ENCODE results near the gene MCTP1. TPM values are rescaled to one million over a fixed set of nuclear protein-coding genes. Genes with fewer than 3 reads are reported as not detected.

The MCTP1 gene
- polyA plus RNA-seq, 3 donors = 34.4 to 72.9 (median 55.5) TPM

DNA sequence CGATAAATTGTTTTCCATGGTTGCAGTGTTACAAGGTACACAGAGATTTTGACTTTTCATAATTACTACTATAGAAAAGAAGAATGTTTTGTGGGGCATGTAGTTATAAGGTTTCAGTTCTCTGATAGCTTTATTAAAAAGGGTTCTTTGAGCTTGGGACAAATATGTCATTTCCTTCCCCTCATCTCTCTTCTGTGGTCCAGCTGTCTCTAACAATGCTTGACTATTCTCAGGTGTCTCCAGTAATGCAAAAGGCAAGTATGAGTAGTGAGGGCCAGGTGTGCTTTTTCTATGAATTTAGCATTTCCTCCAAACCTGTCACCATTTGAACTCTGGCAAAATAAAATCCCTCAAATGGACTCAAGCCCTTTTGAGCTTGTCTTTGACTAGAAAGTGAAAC is 582.2 kb downstream of the MCTP1 start:
- no CpG with 5 or more reads among the region's 1 CpG for WGBS (ENCODE audit: insufficient coverage)
- Mint-ChIP-seq H3K4me3 (no peak overlapping the region), H3K27me3 (ENCODE audit: low read depth in 3 of 3) (no peaks in the 10 kb centered on the region)

DNA sequence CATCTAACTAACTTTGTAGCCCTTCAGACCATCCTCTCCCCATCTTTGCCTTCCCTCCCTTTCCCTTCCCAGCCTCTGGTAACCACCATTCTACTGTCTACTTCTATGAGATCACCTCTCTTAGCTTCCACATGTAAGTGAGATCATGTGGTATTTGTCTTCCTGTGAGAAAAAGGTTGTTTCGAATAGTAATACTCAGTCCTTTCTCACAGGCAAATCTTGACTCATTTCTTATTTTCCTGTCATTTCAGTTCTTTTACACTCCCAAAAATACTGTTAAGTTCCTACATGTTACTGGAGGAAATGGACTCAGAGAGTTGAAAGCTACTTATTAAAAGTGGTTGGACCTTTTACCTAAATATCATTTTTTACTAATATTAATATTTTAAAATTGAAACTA is 584.3 kb downstream of the MCTP1 start:
- no peaks in the 10 kb centered on the region for H3K9me3 Mint-ChIP-seq
- H3K4me1 Mint-ChIP-seq = peaks cover 4% of the 10 kb centered on the region
- no peaks in the 10 kb centered on the region for H3K27me3 ChIP-seq (ENCODE audit: control insufficient read depth in 2 of 2, insufficient read depth in 2 of 2, low read length in 2 of 2)
- H2AFZ ChIP-seq (ENCODE audit: insufficient read depth, low read depth, low read length, poor library complexity, severe bottlenecking) = no peak overlapping the region
- H3K9me3 ChIP-seq (replicated peaks in 1 of 2; ENCODE audit: control insufficient read depth in 1 of 2, insufficient read depth in 1 of 2, low read length in 2 of 2) = no peaks in the 10 kb centered on the region
- peak overlapping the region in 2 of 7 donors; percentile 17 to 83 for H3K27ac Mint-ChIP-seq
- peaks cover 22 to 30% of the 10 kb centered on the region in 2 donors for H3K36me3 Mint-ChIP-seq
- no peaks in the 10 kb centered on the region for H3K79me2 ChIP-seq (ENCODE audit: insufficient read depth, low read length)
- no peaks in the 10 kb centered on the region for H3K4me1 ChIP-seq (ENCODE audit: control insufficient read depth in 1 of 2, insufficient read depth in 2 of 2, low read length in 2 of 2)
- intact Hi-C loops (cut with micrococcal nuclease) = no loop called here
- H3K9ac ChIP-seq (ENCODE audit: insufficient read depth, low read length, poor library complexity, severe bottlenecking) = no peak overlapping the region
- H3K27me3 Mint-ChIP-seq (ENCODE audit: low read depth in 3 of 3) = no peaks in the 10 kb centered on the region
- H3K4me3 ChIP-seq (replicated peaks in 1 of 3; ENCODE audit: low read depth in 2 of 3, low read length in 3 of 3) = no peak overlapping the region
- WGBS (ENCODE audit: insufficient coverage) = no CpG with 5 or more reads among the region's 1 CpG
- H4K20me1 ChIP-seq (ENCODE audit: insufficient read depth, low read length) = no peaks in the 10 kb centered on the region
- no peak for DNase-seq
- no peak overlapping the region for H3K4me3 Mint-ChIP-seq
- H3K4me2 ChIP-seq (replicated peaks; ENCODE audit: extremely low read depth, low read length, poor library complexity, severe bottlenecking) = no peak overlapping the region
- TF ChIP-seq, protein P1, sequence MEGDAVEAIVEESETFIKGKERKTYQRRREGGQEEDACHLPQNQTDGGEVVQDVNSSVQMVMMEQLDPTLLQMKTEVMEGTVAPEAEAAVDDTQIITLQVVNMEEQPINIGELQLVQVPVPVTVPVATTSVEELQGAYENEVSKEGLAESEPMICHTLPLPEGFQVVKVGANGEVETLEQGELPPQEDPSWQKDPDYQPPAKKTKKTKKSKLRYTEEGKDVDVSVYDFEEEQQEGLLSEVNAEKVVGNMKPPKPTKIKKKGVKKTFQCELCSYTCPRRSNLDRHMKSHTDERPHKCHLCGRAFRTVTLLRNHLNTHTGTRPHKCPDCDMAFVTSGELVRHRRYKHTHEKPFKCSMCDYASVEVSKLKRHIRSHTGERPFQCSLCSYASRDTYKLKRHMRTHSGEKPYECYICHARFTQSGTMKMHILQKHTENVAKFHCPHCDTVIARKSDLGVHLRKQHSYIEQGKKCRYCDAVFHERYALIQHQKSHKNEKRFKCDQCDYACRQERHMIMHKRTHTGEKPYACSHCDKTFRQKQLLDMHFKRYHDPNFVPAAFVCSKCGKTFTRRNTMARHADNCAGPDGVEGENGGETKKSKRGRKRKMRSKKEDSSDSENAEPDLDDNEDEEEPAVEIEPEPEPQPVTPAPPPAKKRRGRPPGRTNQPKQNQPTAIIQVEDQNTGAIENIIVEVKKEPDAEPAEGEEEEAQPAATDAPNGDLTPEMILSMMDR (IDR thresholded peaks at IDR 0.05) = no peak
- H3K36me3 ChIP-seq (replicated peaks in 1 of 2; ENCODE audit: control insufficient read depth in 1 of 2, insufficient read depth in 2 of 2, low read length in 2 of 2) = peaks cover 21 to 47% of the 10 kb centered on the region in 2 donors
- no peak overlapping the region for H3K27ac ChIP-seq (ENCODE audit: low read depth in 1 of 2, low read length in 2 of 2)

More for the DNA sequence above, 582.2 kb downstream of the MCTP1 start:
- intact Hi-C loops (cut with micrococcal nuclease) = no loop called here
- Mint-ChIP-seq H3K4me1 (peaks cover 4% of the 10 kb centered on the region), H3K36me3 (peaks cover 30 to 42% of the 10 kb centered on the region in 2 donors), H3K27ac (peak overlapping the region in 4 of 7 donors; percentile 30 to 54 (median 42)), H3K9me3 (no peaks in the 10 kb centered on the region)
- H3K36me3 ChIP-seq (replicated peaks in 1 of 2; ENCODE audit: control insufficient read depth in 1 of 2, insufficient read depth in 2 of 2, low read length in 2 of 2) = peaks cover 29 to 58% of the 10 kb centered on the region in 2 donors
- H4K20me1 ChIP-seq (ENCODE audit: insufficient read depth, low read length) = no peaks in the 10 kb centered on the region
- no peaks in the 10 kb centered on the region for H3K27me3 ChIP-seq (ENCODE audit: control insufficient read depth in 2 of 2, insufficient read depth in 2 of 2, low read length in 2 of 2)
- no peak overlapping the region for H3K9ac ChIP-seq (ENCODE audit: insufficient read depth, low read length, poor library complexity, severe bottlenecking)
- peak overlapping the region in 1 of 2 donors; percentile 44 for H3K27ac ChIP-seq (ENCODE audit: low read depth in 1 of 2, low read length in 2 of 2)
- H3K4me3 ChIP-seq (replicated peaks in 1 of 3; ENCODE audit: low read depth in 2 of 3, low read length in 3 of 3) = no peak overlapping the region
- no peak overlapping the region for H3K4me2 ChIP-seq (replicated peaks; ENCODE audit: extremely low read depth, low read length, poor library complexity, severe bottlenecking)
- H3K79me2 ChIP-seq (ENCODE audit: insufficient read depth, low read length) = no peaks in the 10 kb centered on the region
- no peaks in the 10 kb centered on the region for H3K9me3 ChIP-seq (replicated peaks in 1 of 2; ENCODE audit: control insufficient read depth in 1 of 2, insufficient read depth in 1 of 2, low read length in 2 of 2)
- H3K4me1 ChIP-seq (ENCODE audit: control insufficient read depth in 1 of 2, insufficient read depth in 2 of 2, low read length in 2 of 2) = no peaks in the 10 kb centered on the region
- H2AFZ ChIP-seq (ENCODE audit: insufficient read depth, low read depth, low read length, poor library complexity, severe bottlenecking) = no peak overlapping the region
- DNase-seq = no peak
- TF ChIP-seq, protein P1 (IDR thresholded peaks at IDR 0.05) = no peak
